ENCODE results near the gene GPC5. TPM values are rescaled to one million over a fixed set of nuclear protein-coding genes. Genes with fewer than 3 reads are reported as not detected.

GPC5 gene
- total RNA-seq, 4 donors from 2014 or later = not detected

- H3K27ac ChIP-seq = no peak overlapping the region
- TF ChIP-seq CTCF (IDR thresholded peaks at IDR 0.05 in 4 of 5, conservative IDR thresholded peaks at IDR 0.05 in 1 of 5) (no peak), POLR2A (IDR thresholded peaks at IDR 0.05) (no peak)
- DNase-seq (no peak), ATAC-seq (no peak)
- intact Hi-C loops (cut with DNase I; ENCODE audit: low total_unique reads) = no loop called here
- H3K4me1 ChIP-seq = no peaks in the 10 kb centered on the region
- in situ Hi-C loops (cut with MboI; ENCODE audit: low sequenced_read_pairs in 4 of 4) = no loop called here
- H3K4me3 ChIP-seq = no peak overlapping the region
- H3K27me3 ChIP-seq = no peaks in the 10 kb centered on the region
- H3K36me3 ChIP-seq = no peaks in the 10 kb centered on the region
- no peaks in the 10 kb centered on the region for H3K9me3 ChIP-seq
Measured at GRCh38 chr13:92297971-92298942, 899.8 kb downstream of the GPC5 start.

- Histone ChIP-seq H3K27ac (no peak overlapping the region), H3K4me3 (no peak overlapping the region), H3K4me1 (no peaks in the 10 kb centered on the region), H3K27me3 (no peaks in the 10 kb centered on the region), H3K9me3 (no peaks in the 10 kb centered on the region), H3K36me3 (no peaks in the 10 kb centered on the region)
- TF ChIP-seq POLR2A (IDR thresholded peaks at IDR 0.05) (no peak), CTCF (IDR thresholded peaks at IDR 0.05 in 4 of 5, conservative IDR thresholded peaks at IDR 0.05 in 1 of 5) (no peak)
- in situ Hi-C loops (cut with MboI; ENCODE audit: low sequenced_read_pairs in 4 of 4) (no loop called here), intact Hi-C loops (cut with DNase I; ENCODE audit: low total_unique reads) (no loop called here)
- no peak for ATAC-seq
- DNase-seq = no peak
Measured at GRCh38 chr13:92300651-92301050, 902.2 kb downstream of the GPC5 start.

- in situ Hi-C loops (cut with MboI; ENCODE audit: low sequenced_read_pairs in 4 of 4) = no loop called here
- Histone ChIP-seq H3K9me3 (no peaks in the 10 kb centered on the region), H3K4me1 (no peaks in the 10 kb centered on the region), H3K27ac (no peak overlapping the region), H3K27me3 (no peaks in the 10 kb centered on the region), H3K4me3 (no peak overlapping the region), H3K36me3 (no peaks in the 10 kb centered on the region)
- TF ChIP-seq CTCF (IDR thresholded peaks at IDR 0.05 in 4 of 5, conservative IDR thresholded peaks at IDR 0.05 in 1 of 5) = no peak
- no peak for TF ChIP-seq POLR2A (IDR thresholded peaks at IDR 0.05)
- ATAC-seq (no peak), DNase-seq (no peak)
- intact Hi-C loops (cut with DNase I; ENCODE audit: low total_unique reads) = no loop called here
Measured at GRCh38 chr13:92303428-92303827, 905.0 kb downstream of the GPC5 start.

GRCh38 chr13:92307752-92308151 lies 909.3 kb downstream of the GPC5 start:
- in situ Hi-C loops (cut with MboI; ENCODE audit: low sequenced_read_pairs in 4 of 4) = no loop called here
- TF ChIP-seq POLR2A (IDR thresholded peaks at IDR 0.05) (no peak), CTCF (IDR thresholded peaks at IDR 0.05 in 4 of 5, conservative IDR thresholded peaks at IDR 0.05 in 1 of 5) (no peak)
- H3K27me3 ChIP-seq = no peaks in the 10 kb centered on the region
- no peaks in the 10 kb centered on the region for H3K36me3 ChIP-seq
- H3K9me3 ChIP-seq = no peaks in the 10 kb centered on the region
- no peaks in the 10 kb centered on the region for H3K4me1 ChIP-seq
- no peak overlapping the region for H3K4me3 ChIP-seq
- no peak overlapping the region for H3K27ac ChIP-seq
- intact Hi-C loops (cut with DNase I; ENCODE audit: low total_unique reads) = no loop called here
- no peak for DNase-seq
- ATAC-seq = no peak

Measured in gastrocnemius medialis (tissue), 4 donors.